ENCODE data around the gene OR2S2. TPM values are rescaled to one million over a fixed set of nuclear protein-coding genes. Genes with fewer than 3 reads are reported as not detected.

OR2S2 gene
- total and polyA plus RNA-seq, 2 donors (not counting 1 experiment from before 2014, with no cell fraction given): not detected

- Histone ChIP-seq H3K9ac (ENCODE audit: low read length) (no peak overlapping the region), H3K79me2 (ENCODE audit: control insufficient read depth, insufficient read depth, low read length) (no peaks in the 10 kb centered on the region), H4K20me1 (ENCODE audit: control insufficient read depth, insufficient read depth, low read length, poor library complexity, severe bottlenecking) (no peaks in the 10 kb centered on the region), H2AFZ (ENCODE audit: insufficient read depth, low read depth, low read length, poor library complexity, severe bottlenecking) (no peak overlapping the region), H3K27ac (ENCODE audit: low read length in 2 of 2) (no peak overlapping the region), H3K36me3 (replicated peaks in 1 of 2; ENCODE audit: control extremely low read depth in 1 of 2, control insufficient read depth in 1 of 2, extremely low read depth in 1 of 2, insufficient read depth in 2 of 2, low read length in 1 of 2) (no peaks in the 10 kb centered on the region), H3K4me2 (replicated peaks; ENCODE audit: low read depth, low read length, poor library complexity, severe bottlenecking) (no peak overlapping the region), H3K27me3 (replicated peaks in 1 of 4; ENCODE audit: control extremely low read depth in 1 of 4, control insufficient read depth in 3 of 4, insufficient read depth in 4 of 4, low read length in 3 of 4) (peaks cover 0 to 18% (median 12%) of the 10 kb centered on the region in 4 experiments), H3K9me3 (ENCODE audit: control extremely low read depth in 1 of 3, control insufficient read depth in 2 of 3, insufficient read depth in 1 of 3, low read length in 2 of 3) (peaks cover 0 to 4% (median 4%) of the 10 kb centered on the region in 3 donors), H3K4me3 (ENCODE audit: control extremely low read depth in 1 of 5, extremely low read depth in 1 of 5, insufficient read depth in 1 of 5, low read depth in 2 of 5, low read length in 4 of 5) (no peak overlapping the region), H3K4me1 (ENCODE audit: control insufficient read depth in 2 of 2, insufficient read depth in 2 of 2, low read length in 2 of 2) (peaks cover 11 to 20% of the 10 kb centered on the region in 2 donors)
- Mint-ChIP-seq H3K4me1 (peaks cover 18% of the 10 kb centered on the region), H3K9me3 (ENCODE audit: insufficient read depth) (no peaks in the 10 kb centered on the region), H3K27me3 (peaks cover 51% of the 10 kb centered on the region), H3K4me3 (no peak overlapping the region), H3K27ac (no peak overlapping the region)
- no peak for ATAC-seq (ENCODE audit: low read depth)
- 43% methylated on average over 1 of the region's 4 CpGs for WGBS (ENCODE audit: insufficient coverage)
- no peak for DNase-seq
- no peak for TF ChIP-seq CTCF (IDR thresholded peaks at IDR 0.05)
- TF ChIP-seq EZH2 (IDR thresholded peaks at IDR 0.05; ENCODE audit: borderline replicate concordance, insufficient read depth, low read depth, low read length, poor library complexity, severe bottlenecking): no peak
- intact Hi-C loops (cut with micrococcal nuclease): no loop called here
- ChIA-PET POLR2A (no interaction called here), CTCF (interaction anchor here (0.9 kb wide), 1 partner anchor 9 kb away, joined by 3 read pairs; no protein-coding TSS in a partner anchor)
Observed at GRCh38 chr9:35933550-35934067, 24.3 kb downstream of the OR2S2 start.

GRCh38 chr9:35932735-35933134 is 25.2 kb downstream of the OR2S2 start:
- WGBS (ENCODE audit: insufficient coverage): 13% methylated on average over 1 of the region's 3 CpGs
- Histone ChIP-seq H3K4me2 (replicated peaks; ENCODE audit: low read depth, low read length, poor library complexity, severe bottlenecking) (no peak overlapping the region), H3K4me3 (ENCODE audit: control extremely low read depth in 1 of 5, extremely low read depth in 1 of 5, insufficient read depth in 1 of 5, low read depth in 2 of 5, low read length in 4 of 5) (no peak overlapping the region), H3K79me2 (ENCODE audit: control insufficient read depth, insufficient read depth, low read length) (no peaks in the 10 kb centered on the region), H2AFZ (ENCODE audit: insufficient read depth, low read depth, low read length, poor library complexity, severe bottlenecking) (no peak overlapping the region), H4K20me1 (ENCODE audit: control insufficient read depth, insufficient read depth, low read length, poor library complexity, severe bottlenecking) (no peaks in the 10 kb centered on the region), H3K4me1 (ENCODE audit: control insufficient read depth in 2 of 2, insufficient read depth in 2 of 2, low read length in 2 of 2) (peaks cover 7 to 16% of the 10 kb centered on the region in 2 donors), H3K9ac (ENCODE audit: low read length) (no peak overlapping the region), H3K36me3 (replicated peaks in 1 of 2; ENCODE audit: control extremely low read depth in 1 of 2, control insufficient read depth in 1 of 2, extremely low read depth in 1 of 2, insufficient read depth in 2 of 2, low read length in 1 of 2) (no peaks in the 10 kb centered on the region), H3K27ac (ENCODE audit: low read length in 2 of 2) (no peak overlapping the region), H3K9me3 (ENCODE audit: control extremely low read depth in 1 of 3, control insufficient read depth in 2 of 3, insufficient read depth in 1 of 3, low read length in 2 of 3) (peaks cover 0 to 4% (median 4%) of the 10 kb centered on the region in 3 donors), H3K27me3 (replicated peaks in 1 of 4; ENCODE audit: control extremely low read depth in 1 of 4, control insufficient read depth in 3 of 4, insufficient read depth in 4 of 4, low read length in 3 of 4) (peaks cover 0 to 15% (median 11%) of the 10 kb centered on the region in 4 experiments)
- CTCF ChIA-PET: interaction anchor here (0.9 kb wide), 1 partner anchor 10 kb away, joined by 3 read pairs; no protein-coding TSS in a partner anchor
- Mint-ChIP-seq H3K27me3 (peaks cover 51% of the 10 kb centered on the region), H3K27ac (no peak overlapping the region), H3K9me3 (ENCODE audit: insufficient read depth) (no peaks in the 10 kb centered on the region), H3K4me3 (no peak overlapping the region), H3K4me1 (peaks cover 11% of the 10 kb centered on the region)
- intact Hi-C loops (cut with micrococcal nuclease): no loop called here
- TF ChIP-seq CTCF (IDR thresholded peaks at IDR 0.05): no peak
- ATAC-seq (ENCODE audit: low read depth) (peak; percentile 10), DNase-seq (no peak)
- POLR2A ChIA-PET: no interaction called here
